Raji (cell line): ENCODE results near the gene KRTAP10-6.

ENCODE experiments used
- POLR2A ChIP-seq: IDR thresholded peaks from 2 replicates; pipeline ENCODE4 v1.6.1; 2011; ENCODE audit warnings: low read depth, low read length, control low read depth; ENCODE audit not compliant: insufficient read depth

KRTAP10-6 gene

GRCh38 chr21:44617071-44617501 is 24.8 kb upstream of the KRTAP10-6 start:
- TF ChIP-seq POLR2A, result no peak

GRCh38 chr21:44616591-44616926 is 24.3 kb upstream of the KRTAP10-6 start:
- TF ChIP-seq POLR2A, result no peak

GRCh38 chr21:44615911-44616590 is 23.7 kb upstream of the KRTAP10-6 start:
- no peak for TF ChIP-seq POLR2A

- TF ChIP-seq POLR2A, result no peak
Observed at GRCh38 chr21:44615466-44615865, 23.2 kb upstream of the KRTAP10-6 start.

GRCh38 chr21:44614961-44615391 is 22.7 kb upstream of the KRTAP10-6 start:
- no peak for TF ChIP-seq POLR2A

GRCh38 chr21:44614161-44614631 is 21.9 kb upstream of the KRTAP10-6 start:
- TF ChIP-seq POLR2A, result no peak

GRCh38 chr21:44613386-44614155 is 21.3 kb upstream of the KRTAP10-6 start:
- TF ChIP-seq POLR2A, result no peak

GRCh38 chr21:44612669-44613229 is 20.4 kb upstream of the KRTAP10-6 start:
- no peak for TF ChIP-seq POLR2A

- TF ChIP-seq POLR2A, result no peak
Observed at GRCh38 chr21:44612029-44612486, 19.8 kb upstream of the KRTAP10-6 start, which contains the start of gene KRTAP10-8. KRTAP10-8 (plus strand) TSS chr21:44612079; CDS start chr21:44612101, 22 bp downstream.

- TF ChIP-seq POLR2A, result no peak
Observed at GRCh38 chr21:44611551-44611950, 19.2 kb upstream of the KRTAP10-6 start.

GRCh38 chr21:44609193-44609592 is 16.9 kb upstream of the KRTAP10-6 start:
- no peak for TF ChIP-seq POLR2A

- TF ChIP-seq POLR2A, result no peak
Observed at GRCh38 chr21:44606495-44606894, 14.2 kb upstream of the KRTAP10-6 start.

- TF ChIP-seq POLR2A, result no peak
Observed at GRCh38 chr21:44603911-44604310, 11.6 kb upstream of the KRTAP10-6 start.

GRCh38 chr21:44603109-44603875 is 11.0 kb upstream of the KRTAP10-6 start:
- TF ChIP-seq POLR2A, result no peak

GRCh38 chr21:44602463-44602850 is 10.2 kb upstream of the KRTAP10-6 start:
- TF ChIP-seq POLR2A, result no peak

- no peak for TF ChIP-seq POLR2A
Observed at GRCh38 chr21:44601596-44602462, 9.5 kb upstream of the KRTAP10-6 start.
